Cerebellar cortex (tissue), 1 donor: ENCODE data around the gene DNM1.
A peak's percentile ranks its signal among the peaks of the same experiment; 100 is the strongest.

Experiments used
- DNase-seq: peaks from one replicate; pipeline ENCODE4 v3.0.0-alpha.2; 2015; ENCODE audit warnings: low spot score

DNM1 gene

GRCh38 chr9:128205296-128205944 lies 2.2 kb downstream of the DNM1 start:
- DNase-seq: no peak

DNA sequence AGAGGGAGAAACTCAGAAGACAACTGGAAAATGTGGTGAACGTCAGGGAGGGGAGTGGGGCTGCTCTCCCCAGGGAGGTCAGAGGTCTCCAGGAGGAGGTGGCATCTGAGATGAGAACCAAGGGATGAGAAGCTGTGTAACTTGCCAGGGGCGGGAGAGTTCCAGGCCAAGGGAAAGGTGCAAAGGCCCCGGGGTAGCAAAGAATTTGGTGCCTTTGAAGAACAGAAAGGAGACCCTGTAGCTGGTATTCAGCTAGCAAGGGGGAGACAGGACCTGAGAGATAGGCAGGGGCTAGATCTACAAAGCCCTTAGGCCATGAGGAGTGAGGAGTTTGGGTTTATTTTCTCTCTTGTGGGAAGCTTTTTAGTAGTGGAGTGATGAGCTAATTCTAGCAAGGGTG lies 3.3 kb downstream of the DNM1 start:
- no peak for DNase-seq

DNA sequence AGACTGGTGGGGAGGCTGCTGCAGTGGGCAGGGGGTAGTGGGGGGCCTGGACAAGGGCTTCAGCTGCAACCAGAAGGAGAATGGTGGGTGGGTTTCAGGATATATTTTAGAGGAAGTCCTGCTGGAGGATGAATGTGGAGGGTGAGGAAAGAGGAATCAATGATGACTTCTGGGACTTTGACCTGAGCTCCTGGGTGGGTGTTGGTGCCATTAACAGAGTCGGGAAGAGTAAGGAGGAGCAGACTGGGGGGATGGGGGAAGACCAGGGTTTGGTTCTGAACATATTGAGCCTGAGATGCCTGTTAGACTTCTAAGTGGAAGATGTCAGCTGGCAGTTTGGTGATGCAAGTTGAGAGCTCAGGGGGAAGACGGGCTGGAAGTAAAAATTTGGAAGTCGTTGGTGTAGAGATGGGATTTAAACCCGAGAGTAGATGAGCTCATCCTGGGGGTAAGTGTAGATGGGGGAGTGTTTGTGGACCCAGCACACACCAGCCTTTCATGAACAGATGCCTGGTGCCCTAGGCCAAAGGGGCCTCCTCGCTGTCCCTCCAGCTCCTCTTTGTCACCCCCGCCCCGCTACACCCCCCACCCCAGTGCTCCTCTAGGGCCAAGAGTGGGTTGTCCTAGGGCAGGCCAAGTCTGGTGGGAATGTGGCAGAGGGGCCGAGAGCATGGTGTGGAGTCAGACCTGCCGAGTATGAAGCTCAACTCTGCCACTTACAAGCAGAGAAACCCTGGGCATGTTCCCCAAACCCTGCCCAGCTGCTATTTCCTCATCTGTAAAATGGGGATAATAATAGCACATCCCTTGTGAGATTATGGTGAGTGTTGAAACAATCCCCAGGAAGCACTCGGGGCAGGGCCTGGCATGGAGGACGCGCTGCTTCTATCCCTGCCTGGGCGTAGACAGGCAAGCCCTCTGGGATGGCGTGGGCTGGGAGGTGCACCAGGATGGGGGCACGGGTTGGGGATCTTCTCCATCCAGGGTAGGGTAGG lies 4.0 kb downstream of the DNM1 start:
- DNase-seq: no peak

DNA sequence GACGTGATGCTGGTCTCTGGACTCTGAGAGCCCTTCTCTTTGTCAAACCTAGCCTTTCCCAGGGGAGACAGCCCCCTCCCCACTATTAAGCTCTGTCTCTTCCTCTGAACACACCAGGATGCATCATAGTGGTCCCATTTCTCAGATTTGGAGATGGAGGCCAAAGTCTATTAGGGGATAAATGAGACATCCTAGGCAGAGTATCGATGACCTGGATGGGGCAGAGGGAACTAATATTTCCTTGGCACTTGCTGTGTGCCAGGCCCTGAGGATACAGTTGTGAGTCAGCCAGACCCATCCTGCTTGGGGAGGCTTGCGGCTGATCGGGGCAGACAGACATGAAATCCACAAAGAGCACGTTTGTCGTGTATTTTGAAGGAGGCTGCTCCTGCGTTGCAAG lies 5.2 kb downstream of the DNM1 start:
- DNase-seq: no peak

DNA sequence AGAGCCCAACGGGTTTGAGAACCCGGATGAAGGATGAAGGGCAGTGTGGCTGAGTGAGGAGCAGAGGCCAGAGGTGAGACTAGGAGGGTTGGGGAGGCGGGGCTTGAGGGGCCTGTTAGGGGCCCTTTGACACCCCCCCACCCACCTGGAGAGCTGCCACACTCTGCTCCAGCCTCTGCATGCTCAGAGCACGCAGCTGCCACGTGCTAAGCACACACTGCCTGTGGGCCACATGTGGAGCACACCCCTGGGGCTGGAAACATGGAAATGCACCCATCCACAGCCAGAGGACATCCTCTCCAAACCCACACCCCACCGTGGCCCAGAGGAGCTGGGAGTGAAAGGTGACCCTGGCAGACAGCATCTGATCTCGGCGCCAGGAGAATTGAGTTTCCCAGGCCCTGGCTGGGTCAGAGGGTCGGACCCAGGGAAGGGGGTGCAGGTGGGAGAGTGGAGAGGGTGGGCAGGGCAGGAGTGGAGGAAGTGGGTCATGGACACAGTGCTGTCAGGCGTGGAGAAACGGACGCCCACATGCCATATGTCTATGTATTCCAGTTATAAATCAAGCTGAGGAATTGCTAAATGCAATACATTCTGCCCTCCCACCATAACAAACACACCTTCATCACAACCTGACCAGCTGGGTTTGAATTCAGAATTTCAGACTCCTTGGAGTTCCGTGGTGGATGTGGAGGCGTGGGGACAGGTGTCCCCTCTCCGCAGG lies 5.9 kb downstream of the DNM1 start:
- DNase-seq: no peak

GRCh38 chr9:128211186-128211980 lies 8.2 kb downstream of the DNM1 start:
- no peak for DNase-seq

- no peak for DNase-seq
Observed at GRCh38 chr9:128211981-128212281, 8.8 kb downstream of the DNM1 start.

DNA sequence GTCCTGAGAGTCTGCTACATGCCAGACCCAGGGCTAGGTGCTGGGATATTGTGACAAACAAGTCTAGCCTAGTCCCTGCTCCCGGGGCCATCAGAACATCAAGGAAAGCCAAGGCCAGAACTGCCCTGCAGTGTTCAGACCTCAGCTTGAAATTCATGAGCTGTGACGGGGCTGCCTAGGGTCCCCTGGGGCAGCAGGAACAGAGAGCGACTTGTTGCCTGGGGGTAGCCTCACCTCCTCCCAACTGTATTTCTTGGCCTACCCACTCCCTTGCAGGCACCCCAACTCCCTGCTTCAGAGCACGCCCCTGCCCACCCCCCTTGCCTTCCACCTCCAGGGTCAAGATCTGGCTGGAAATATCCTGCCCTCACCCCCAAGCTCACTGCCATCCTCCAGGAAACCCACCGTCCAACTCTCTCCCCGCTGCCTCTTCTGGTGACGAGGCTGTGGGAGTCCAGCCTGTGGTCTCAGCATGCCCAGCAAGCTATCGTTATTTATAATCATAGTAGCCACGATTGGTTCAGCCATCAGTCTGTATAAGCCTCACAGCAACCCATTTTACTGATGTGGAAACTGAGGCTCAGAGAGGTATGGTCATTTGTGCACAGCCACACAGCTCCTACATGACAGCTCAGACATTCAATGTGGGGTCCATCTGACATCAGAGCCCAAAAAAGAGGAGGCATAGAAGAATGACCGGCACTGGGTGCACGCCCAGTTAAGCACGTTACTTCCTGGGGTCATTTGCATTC lies 10.7 kb downstream of the DNM1 start:
- no peak for DNase-seq

DNA sequence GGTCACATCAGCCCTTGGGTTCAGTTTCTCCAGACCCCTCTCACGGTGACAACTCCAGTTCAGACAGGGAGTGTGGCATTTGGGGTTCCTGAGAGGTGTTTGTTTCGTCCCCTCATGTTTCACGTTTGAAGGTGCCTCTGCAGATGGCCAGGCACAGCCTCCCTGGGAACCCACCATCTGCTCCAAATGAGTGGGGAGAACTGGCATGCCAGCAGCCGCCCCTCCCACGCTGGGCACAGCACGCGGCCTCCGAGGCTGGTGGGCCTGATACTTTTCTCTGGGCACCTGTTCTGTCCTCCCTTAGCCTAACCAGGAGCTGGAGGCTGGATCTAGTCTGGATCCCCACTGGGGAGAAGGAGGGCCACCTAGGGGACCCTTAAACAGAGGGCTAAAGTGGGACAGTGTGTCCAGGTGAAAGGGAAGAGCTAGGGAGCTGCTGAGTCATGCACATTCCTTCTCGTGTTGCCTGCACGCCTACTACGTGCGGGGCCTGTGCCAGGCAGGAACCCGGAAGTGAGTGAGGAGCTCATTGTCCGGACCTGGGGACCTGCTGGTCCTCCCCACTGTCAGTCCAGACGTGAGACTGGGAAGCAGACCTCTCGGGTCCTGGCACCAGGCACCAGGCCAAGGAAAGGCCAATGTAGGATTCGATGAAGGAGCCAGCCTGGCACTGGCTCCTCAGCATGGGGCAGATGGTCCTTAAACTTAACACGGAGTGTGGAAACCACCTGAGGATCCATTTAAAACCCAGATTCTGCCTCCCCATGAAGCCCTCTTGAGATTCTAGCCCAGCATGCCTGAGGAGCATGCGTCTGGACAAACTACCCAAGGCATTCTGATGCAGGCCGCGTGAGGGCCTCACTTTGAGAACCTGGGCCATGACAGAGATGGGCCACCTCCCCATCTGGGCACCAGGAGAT lies 11.7 kb downstream of the DNM1 start:
- DNase-seq: peak; percentile 81

DNA sequence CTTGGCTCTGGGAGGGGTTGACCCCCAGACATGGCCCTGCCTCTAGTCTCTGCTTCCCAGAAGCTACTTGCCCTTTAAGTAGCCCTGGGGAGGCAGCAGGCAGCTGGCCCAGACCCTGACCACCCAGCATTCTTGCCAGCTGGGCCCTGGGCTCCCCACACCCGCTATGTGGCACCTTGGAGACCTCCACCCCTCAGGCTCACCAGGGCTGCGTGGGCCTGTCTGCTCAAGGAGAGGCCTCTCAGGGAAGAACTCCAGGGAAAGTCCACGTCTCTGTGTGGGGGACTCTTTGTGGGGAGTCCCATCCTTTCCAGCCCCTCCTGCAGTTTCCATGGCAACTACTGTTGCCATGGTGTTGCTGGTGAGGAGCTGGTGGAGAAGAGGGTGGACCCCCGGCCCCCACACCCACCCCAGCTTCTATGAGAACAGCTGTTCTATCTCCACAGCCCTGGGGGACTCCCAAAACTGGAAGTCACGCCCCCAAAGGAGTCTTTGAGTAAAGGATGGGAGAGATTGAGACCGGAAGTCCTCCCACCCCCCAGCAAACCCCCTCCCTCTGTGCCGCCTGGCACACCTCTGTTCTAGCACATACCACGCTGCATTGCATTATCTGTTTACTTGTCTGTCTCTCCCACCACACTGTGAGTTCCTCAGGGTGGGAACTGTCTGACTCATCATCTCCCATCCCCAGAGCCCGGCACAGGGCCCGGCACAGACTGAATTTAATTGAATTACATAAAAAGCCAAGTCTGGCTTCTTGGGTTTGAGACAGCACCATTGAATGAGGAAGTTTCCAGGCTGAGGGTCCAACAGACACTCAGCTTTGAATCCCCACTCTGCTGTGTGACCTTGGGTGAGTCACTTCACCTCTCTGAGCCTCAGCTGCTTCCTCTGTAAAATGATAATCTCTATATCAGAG lies 12.6 kb downstream of the DNM1 start:
- no peak for DNase-seq

GRCh38 chr9:128216781-128217553 lies 13.8 kb downstream of the DNM1 start:
- DNase-seq: no peak

- DNase-seq: no peak
Observed at GRCh38 chr9:128218172-128218517, 15.0 kb downstream of the DNM1 start.

DNA sequence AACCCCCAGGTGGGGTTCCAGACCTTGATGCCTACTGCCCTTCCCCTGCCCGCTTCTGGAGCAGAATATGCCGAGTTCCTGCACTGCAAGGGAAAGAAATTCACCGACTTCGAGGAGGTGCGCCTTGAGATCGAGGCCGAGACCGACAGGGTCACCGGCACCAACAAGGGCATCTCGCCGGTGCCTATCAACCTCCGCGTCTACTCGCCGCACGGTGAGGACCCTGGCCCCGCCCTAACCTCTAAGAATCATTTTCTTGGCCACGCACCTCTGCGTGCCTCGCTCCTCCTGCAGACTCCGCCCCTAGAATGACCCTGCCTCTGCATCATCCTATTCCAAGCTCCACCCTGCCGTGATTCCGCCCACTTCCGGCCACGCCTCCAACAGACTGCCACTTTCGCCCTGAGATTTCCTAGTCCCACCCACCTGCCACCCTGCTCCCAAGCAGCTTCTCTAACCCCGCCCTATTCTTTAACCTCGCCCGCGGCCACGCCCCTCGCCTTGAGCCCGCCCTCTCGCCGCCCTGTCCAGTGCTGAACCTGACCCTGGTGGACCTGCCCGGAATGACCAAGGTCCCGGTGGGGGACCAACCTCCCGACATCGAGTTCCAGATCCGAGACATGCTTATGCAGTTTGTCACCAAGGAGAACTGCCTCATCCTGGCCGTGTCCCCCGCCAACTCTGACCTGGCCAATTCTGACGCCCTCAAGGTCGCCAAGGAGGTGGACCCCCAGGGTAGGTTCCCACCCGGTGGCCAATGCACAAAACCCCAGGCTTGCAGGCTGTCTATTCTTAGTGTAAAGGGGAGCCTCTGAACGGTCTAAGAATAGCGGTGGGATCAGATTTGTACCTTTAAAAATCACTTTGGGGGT lies 15.6 kb downstream of the DNM1 start:
- peak; percentile 83 for DNase-seq

DNA sequence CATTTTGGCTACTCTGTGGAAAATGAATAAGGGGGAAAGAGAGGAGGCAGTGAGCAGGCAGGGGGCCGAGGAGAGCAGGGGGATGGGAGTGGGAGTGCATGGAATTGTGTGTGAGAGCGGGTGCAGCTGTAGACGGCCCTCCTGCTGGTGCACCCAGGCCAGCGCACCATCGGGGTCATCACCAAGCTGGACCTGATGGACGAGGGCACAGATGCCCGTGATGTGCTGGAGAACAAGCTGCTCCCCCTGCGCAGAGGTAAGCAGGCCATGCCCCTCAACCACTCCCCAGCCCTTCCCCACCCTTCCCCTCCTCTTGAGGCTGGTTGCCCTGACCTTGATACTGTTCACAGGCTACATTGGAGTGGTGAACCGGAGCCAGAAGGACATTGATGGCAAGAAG lies 16.7 kb downstream of the DNM1 start:
- no peak for DNase-seq

- no peak for DNase-seq
Observed at GRCh38 chr9:128222026-128222425, 18.8 kb downstream of the DNM1 start.

DNA sequence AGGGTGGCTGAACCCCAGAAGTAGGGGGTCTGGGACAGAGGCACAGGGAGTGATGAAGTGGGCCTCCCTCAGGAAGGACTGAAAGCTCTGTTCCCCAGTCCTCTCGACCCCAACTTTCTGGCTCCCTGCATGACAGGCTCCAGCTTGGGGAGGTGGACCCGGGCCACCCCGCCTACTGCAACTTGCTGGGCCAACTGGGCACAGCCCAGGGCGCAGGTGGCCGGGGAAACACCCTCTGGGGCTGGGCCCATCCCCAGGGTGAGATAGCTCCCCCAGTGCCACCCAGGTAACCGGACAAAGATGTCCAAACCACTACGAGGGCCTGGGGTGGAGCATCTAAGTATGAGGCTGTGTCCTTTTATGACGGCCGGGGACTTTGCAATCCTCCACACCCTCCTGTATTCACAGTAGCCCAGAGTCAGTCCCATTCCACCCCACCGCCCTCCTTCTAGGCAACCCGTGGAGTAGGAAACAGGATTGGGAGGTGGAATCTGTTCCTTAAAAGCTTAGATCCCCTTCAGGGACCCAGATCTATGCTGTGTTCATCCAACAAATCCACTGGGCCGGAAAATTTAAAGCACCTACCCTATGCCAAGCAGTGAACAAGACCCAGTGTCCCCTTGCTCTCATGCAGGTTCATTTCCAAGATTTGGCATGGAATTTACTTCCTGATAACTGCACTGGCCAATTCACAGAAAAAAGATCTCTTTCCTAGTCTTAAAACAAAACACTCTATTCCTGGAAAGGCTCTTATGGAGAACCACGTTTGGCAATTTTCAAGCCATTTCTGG lies 19.9 kb downstream of the DNM1 start:
- DNase-seq: peak; percentile 65

DNA sequence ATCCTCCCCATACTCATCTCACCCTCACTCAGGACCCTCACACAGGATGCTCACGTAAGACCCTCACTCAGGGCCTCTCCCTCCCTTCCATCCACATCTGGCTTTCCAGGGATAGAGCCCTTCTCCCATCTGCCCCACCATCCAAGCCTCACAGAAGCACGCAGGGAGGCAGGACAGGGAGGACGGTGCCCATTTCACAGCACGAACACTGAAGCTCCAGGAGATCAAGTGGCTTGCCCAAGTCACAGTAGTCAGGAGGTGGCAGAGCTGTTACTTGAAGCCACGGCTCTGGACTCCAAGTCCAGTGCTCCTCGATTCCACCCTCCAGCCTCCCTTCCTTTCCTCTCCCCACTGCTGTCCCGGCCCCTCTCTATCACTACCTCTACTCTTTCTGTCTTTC lies 21.7 kb downstream of the DNM1 start:
- no peak for DNase-seq
